Measurements from ENCODE around the gene GAS2L3.

- TF ChIP-seq SIN3A (IDR thresholded peaks at IDR 0.05; ENCODE audit: low read depth) (no peak), CTCF (IDR thresholded peaks at IDR 0.05 in 2 of 3, conservative IDR thresholded peaks at IDR 0.05 in 1 of 3; ENCODE audit: borderline replicate concordance in 1 of 3, insufficient read depth in 1 of 3, low read depth in 2 of 3, low read length in 2 of 3) (no peak), JUND (IDR thresholded peaks at IDR 0.05) (no peak), REST (IDR thresholded peaks at IDR 0.05; ENCODE audit: low read depth) (no peak), CEBPB (IDR thresholded peaks at IDR 0.05; ENCODE audit: low read depth) (no peak), POLR2AphosphoS5 (IDR thresholded peaks at IDR 0.05; ENCODE audit: low read depth, low read length) (no peak), SRF (IDR thresholded peaks at IDR 0.05; ENCODE audit: low read depth) (no peak), EZH2phosphoT487 (IDR thresholded peaks at IDR 0.05; ENCODE audit: borderline replicate concordance) (no peak), ZFX (IDR thresholded peaks at IDR 0.05) (no peak), MAX (IDR thresholded peaks at IDR 0.05) (no peak)
These were observed 98.1 kb downstream of the GAS2L3 start for GRCh38 chr12:100671396-100672074.
